Naive thymus-derived CD4-positive, alpha-beta T cell (primary cell): ENCODE data around the gene ZNF787. TPM values are rescaled to one million over a fixed set of nuclear protein-coding genes. Genes with fewer than 3 reads are reported as not detected.
A peak's percentile ranks its signal among the peaks of the same experiment; 100 is the strongest.
"Not testable (repeated sequence)": the region's sequence is repeated elsewhere in the genome, so short reads cannot be mapped to it uniquely, and the experiment has no call there.

Experiments used
- ATAC-seq: fragments of 150-1000 bp; cut with Tn5 transposase; 2 replicates; pipeline ENCODE4 v1.10.0; 2021; ENCODE audit warnings: mild to moderate bottlenecking, moderate library complexity
- CTCF ChIA-PET: fragments of 350-600 bp; sonication (Branson Sonifier 250); formaldehyde crosslinking; loops from one replicate; lab custom pipeline; 2021; ENCODE audit warnings: antibody characterized with exemption; lab: Charles Lee
- POLR2A ChIA-PET: fragments of 350-600 bp; sonication (Branson Sonifier 250); formaldehyde crosslinking; loops from one replicate; lab custom pipeline; 2021; ENCODE audit warnings: antibody characterized with exemption, inconsistent platforms; lab: Charles Lee
- DNase-seq, 9 donors: peaks; one replicate each; pipeline versions ENCODE4 v3.0.0 to v3.0.0-alpha.2; 2020 to 2022; ENCODE audit warnings: mixed read lengths in 1 of 9
- H3K27ac ChIP-seq: one replicate; pipeline ENCODE4 v1.7.0; 2013; ENCODE audit warnings: mild to moderate bottlenecking, low read depth, low read length, moderate library complexity
- H3K27me3 ChIP-seq, 2 donors: one replicate each; pipeline ENCODE4 v1.7.0; 2013; ENCODE audit warnings: low read length in 2 of 2, mild to moderate bottlenecking in 2 of 2, moderate library complexity in 2 of 2; ENCODE audit not compliant: control insufficient read depth in 2 of 2, insufficient read depth in 2 of 2
- H3K36me3 ChIP-seq, 3 experiments: 1 replicate in 2 of 3; 2 replicates in 1 of 3; pipeline ENCODE4 v1.7.0; 2013; ENCODE audit warnings: low read length in 3 of 3, mild to moderate bottlenecking in 3 of 3, moderate library complexity in 1 of 3; ENCODE audit not compliant: insufficient read depth in 3 of 3, control insufficient read depth in 2 of 3
- H3K4me1 ChIP-seq, 2 donors: one replicate each; pipeline ENCODE4 v1.7.0; 2013; ENCODE audit warnings: low read length in 2 of 2, mild to moderate bottlenecking in 2 of 2, moderate library complexity in 1 of 2; ENCODE audit not compliant: control insufficient read depth in 2 of 2, insufficient read depth in 2 of 2
- H3K4me3 ChIP-seq: 2 replicates; pipeline ENCODE4 v1.7.0; 2013; ENCODE audit warnings: mild to moderate bottlenecking, low read length
- H3K9me3 ChIP-seq, 3 experiments: 1 replicate in 2 of 3; 2 replicates in 1 of 3; pipeline ENCODE4 v1.7.0; 2013; ENCODE audit warnings: low read length in 3 of 3; ENCODE audit not compliant: control insufficient read depth in 2 of 3
- H3K27ac Mint-ChIP-seq, 9 donors: one replicate each; pipeline ENCODE4 v1.8.0; 2020 to 2022; ENCODE audit warnings: mixed read lengths in 9 of 9, mild to moderate bottlenecking in 8 of 9, moderate library complexity in 5 of 9, inconsistent platforms in 2 of 9
- H3K27me3 Mint-ChIP-seq, 5 donors: one replicate each; pipeline ENCODE4 v1.8.0; 2021 to 2022; ENCODE audit warnings: mixed read lengths in 5 of 5, mild to moderate bottlenecking in 1 of 5
- H3K36me3 Mint-ChIP-seq, 5 donors: one replicate each; pipeline ENCODE4 v1.8.0; 2020 to 2022; ENCODE audit warnings: mixed read lengths in 5 of 5, mild to moderate bottlenecking in 3 of 5, inconsistent platforms in 1 of 5
- H3K4me1 Mint-ChIP-seq, 7 donors: one replicate each; pipeline ENCODE4 v1.8.0; 2020 to 2022; ENCODE audit warnings: mixed read lengths in 7 of 7, mild to moderate bottlenecking in 3 of 7, inconsistent platforms in 1 of 7
- H3K4me3 Mint-ChIP-seq, 10 donors: one replicate each; pipeline ENCODE4 v1.8.0; 2020 to 2022; ENCODE audit warnings: mild to moderate bottlenecking in 10 of 10, mixed read lengths in 10 of 10, moderate library complexity in 6 of 10, inconsistent platforms in 2 of 10
- H3K9me3 Mint-ChIP-seq, 11 donors: one replicate each; pipeline ENCODE4 v1.8.0; 2020 to 2022; ENCODE audit warnings: mixed read lengths in 11 of 11, mild to moderate bottlenecking in 4 of 11, inconsistent platforms in 1 of 11, moderate library complexity in 1 of 11
- intact Hi-C, 2 donors: fragments of 100-400 bp; cut with micrococcal nuclease; formaldehyde crosslinking; loops; one replicate each; pipeline ENCODE4 v1.15.1; 2023
- polyA plus RNA-seq, 2 donors: library from polyadenylated mRNA; unstranded; fragments of 300-500 nt; fragmentation: Illumina TruSeq; gene quantifications; one replicate each; pipeline ENCODE4 v1.2.3, GENCODE V29; 2021
- total RNA-seq, 6 experiments: library from RNA in 5 of 6; stranded (reverse) in 5 of 6; gene quantifications; 1 replicate in 5 of 6; 2 replicates in 1 of 6; pipeline ENCODE4 v1.2.3 and lab custom pipeline; 2021 to 2026

ZNF787 gene
- total and polyA plus RNA-seq, 7 experiments from 2014 or later = 1.5 to 41.2 (median 32.2) TPM

DNA sequence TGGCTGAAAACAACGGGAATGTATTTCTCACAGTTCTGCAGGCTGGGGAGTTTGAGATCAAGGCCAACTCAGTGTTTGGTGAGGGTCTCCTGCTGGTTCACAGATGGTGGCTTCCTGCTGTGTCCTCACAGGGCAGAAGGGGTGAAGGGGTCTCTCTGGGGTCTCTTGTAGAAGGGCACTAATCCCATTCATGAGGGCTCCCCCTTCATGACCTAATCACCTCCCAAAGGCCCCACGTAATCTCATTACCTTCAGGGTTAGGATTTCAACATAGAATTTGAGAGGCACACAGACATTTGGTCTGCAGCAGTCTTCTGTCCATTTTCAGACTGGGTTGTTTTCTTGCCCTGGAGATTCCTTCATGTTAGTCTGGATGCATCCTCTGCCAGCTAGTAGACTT lies 31.5 kb upstream of the ZNF787 start:
- CTCF ChIA-PET = no interaction called here
- no peaks in the 10 kb centered on the region for H3K9me3 ChIP-seq
- H3K36me3 ChIP-seq = peaks cover 0 to 61% (median 0%) of the 10 kb centered on the region in 3 experiments
- no peaks in the 10 kb centered on the region for H3K27me3 ChIP-seq
- DNase-seq (no peak), ATAC-seq (no peak)
- Mint-ChIP-seq H3K4me3 (peak overlapping the region in 1 of 10 donors; percentile 26), H3K27ac (peak overlapping the region in 5 of 9 donors; percentile 6 to 85 (median 72)), H3K36me3 (peaks cover 0 to 57% (median 16%) of the 10 kb centered on the region in 5 donors), H3K4me1 (peaks cover 7 to 28% (median 22%) of the 10 kb centered on the region in 7 donors), H3K27me3 (no peaks in the 10 kb centered on the region), H3K9me3 (no peaks in the 10 kb centered on the region)
- H3K4me3 ChIP-seq = no peak overlapping the region
- intact Hi-C loops = no loop called here
- no peaks in the 10 kb centered on the region for H3K4me1 ChIP-seq
- peak overlapping the region; percentile 29 for H3K27ac ChIP-seq
- POLR2A ChIA-PET = no interaction called here

GRCh38 chr19:56150358-56150757 lies 29.3 kb upstream of the ZNF787 start:
- ATAC-seq = no peak
- CTCF ChIA-PET = no interaction called here
- peaks cover 0 to 51% (median 0%) of the 10 kb centered on the region in 3 experiments for H3K36me3 ChIP-seq
- H3K27ac ChIP-seq = no peak overlapping the region
- H3K27me3 Mint-ChIP-seq = no peaks in the 10 kb centered on the region
- no peak for DNase-seq
- no peaks in the 10 kb centered on the region for H3K9me3 ChIP-seq
- no peaks in the 10 kb centered on the region for H3K4me1 ChIP-seq
- peaks cover 0 to 34% (median 13%) of the 10 kb centered on the region in 5 donors for H3K36me3 Mint-ChIP-seq
- H3K9me3 Mint-ChIP-seq = no peaks in the 10 kb centered on the region
- no peak overlapping the region for H3K4me3 ChIP-seq
- peaks cover 7 to 28% (median 22%) of the 10 kb centered on the region in 7 donors for H3K4me1 Mint-ChIP-seq
- H3K4me3 Mint-ChIP-seq = no peak overlapping the region
- no peak overlapping the region for H3K27ac Mint-ChIP-seq
- no peaks in the 10 kb centered on the region for H3K27me3 ChIP-seq
- POLR2A ChIA-PET = no interaction called here
- intact Hi-C loops = no loop called here

DNA sequence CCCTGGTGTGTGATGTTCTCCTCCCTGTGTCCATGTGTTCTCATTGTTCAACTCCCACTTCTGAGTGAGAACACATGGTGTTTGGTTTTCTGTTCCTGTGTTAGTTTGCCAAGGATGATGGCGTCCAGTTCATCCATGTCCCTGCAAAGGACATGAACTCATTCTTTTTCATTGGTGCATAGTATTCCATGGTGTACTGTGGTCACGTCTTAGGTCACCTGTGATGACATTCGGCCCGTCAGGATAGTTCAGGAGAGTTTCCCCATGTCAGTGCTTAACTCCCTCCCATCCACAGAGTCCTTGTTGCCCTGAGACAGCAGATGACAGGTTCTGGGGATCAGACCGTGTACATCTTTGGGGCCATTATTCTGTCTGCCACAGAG lies 28.6 kb upstream of the ZNF787 start:
- no peaks in the 10 kb centered on the region for H3K9me3 Mint-ChIP-seq
- H3K9me3 ChIP-seq = no peaks in the 10 kb centered on the region
- ATAC-seq = no peak
- ChIA-PET POLR2A (no interaction called here), CTCF (no interaction called here)
- no peak overlapping the region for H3K27ac Mint-ChIP-seq
- no peak for DNase-seq
- no peak overlapping the region for H3K4me3 ChIP-seq
- no peak overlapping the region for H3K4me3 Mint-ChIP-seq
- no peak overlapping the region for H3K27ac ChIP-seq
- peaks cover 0 to 31% (median 13%) of the 10 kb centered on the region in 5 donors for H3K36me3 Mint-ChIP-seq
- no peaks in the 10 kb centered on the region for H3K27me3 ChIP-seq
- intact Hi-C loops = loop anchor here in 1 of 2 donors (10.0 kb wide), 1 partner anchor 895 kb away; the partner anchor contains the start of gene PPP6R1
- no peaks in the 10 kb centered on the region for H3K4me1 ChIP-seq
- H3K36me3 ChIP-seq = peaks cover 0 to 44% (median 0%) of the 10 kb centered on the region in 3 experiments
- no peaks in the 10 kb centered on the region for H3K27me3 Mint-ChIP-seq
- H3K4me1 Mint-ChIP-seq = peaks cover 7 to 28% (median 25%) of the 10 kb centered on the region in 7 donors

DNA sequence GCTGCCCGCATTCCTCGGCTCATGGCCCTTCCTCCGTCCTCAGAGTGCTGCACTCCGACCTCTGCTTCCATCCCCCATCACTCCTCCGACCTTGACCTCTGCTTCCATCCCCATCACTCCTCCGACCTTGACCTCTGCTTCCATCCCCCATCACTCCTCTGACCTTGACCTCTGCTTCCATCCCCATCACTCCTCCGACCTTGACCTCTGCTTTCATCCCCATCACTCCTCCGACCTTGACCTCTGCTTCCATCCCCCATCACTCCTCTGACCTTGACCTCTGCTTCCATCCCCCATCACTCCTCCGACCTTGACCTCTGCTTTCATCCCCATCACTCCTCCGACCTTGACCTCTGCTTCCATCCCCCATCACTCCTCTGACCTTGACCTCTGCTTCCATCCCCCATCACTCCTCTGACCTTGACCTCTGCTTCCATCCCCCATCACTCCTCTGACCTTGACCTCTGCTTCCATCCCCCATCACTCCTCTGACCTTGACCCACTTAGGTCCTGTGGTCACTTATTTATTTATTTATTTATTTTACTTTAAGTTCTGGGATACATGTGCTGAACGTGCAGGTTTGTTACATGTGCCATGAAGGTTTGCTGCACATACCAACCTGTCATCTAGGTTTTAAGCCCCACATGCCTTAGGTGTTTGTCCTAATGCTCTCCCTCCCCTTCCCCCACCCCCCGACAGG lies 28.0 kb upstream of the ZNF787 start:
- H3K27ac ChIP-seq, H3K9me3 Mint-ChIP-seq, H3K4me3 ChIP-seq, POLR2A ChIA-PET, ATAC-seq, H3K4me1 ChIP-seq, H3K27ac Mint-ChIP-seq, CTCF ChIA-PET, H3K9me3 ChIP-seq, DNase-seq, H3K4me3 Mint-ChIP-seq, H3K27me3 ChIP-seq, H3K27me3 Mint-ChIP-seq: not testable (repeated sequence)
- Mint-ChIP-seq H3K4me1 (peaks cover 10 to 33% (median 30%) of the 10 kb centered on the region in 7 donors), H3K36me3 (peaks cover 0 to 31% (median 13%) of the 10 kb centered on the region in 5 donors)
- intact Hi-C loops = loop anchor here in 1 of 2 donors (10.0 kb wide), 1 partner anchor 894 kb away; the partner anchor contains the start of gene PPP6R1
- H3K36me3 ChIP-seq = peaks cover 0 to 42% (median 0%) of the 10 kb centered on the region in 3 experiments

GRCh38 chr19:56148096-56148495 lies 27.0 kb upstream of the ZNF787 start:
- H3K36me3 Mint-ChIP-seq = peaks cover 0 to 26% (median 13%) of the 10 kb centered on the region in 5 donors
- no peak for ATAC-seq
- H3K9me3 ChIP-seq = no peaks in the 10 kb centered on the region
- H3K4me1 ChIP-seq = no peaks in the 10 kb centered on the region
- intact Hi-C loops = loop anchor here in 1 of 2 donors (10.0 kb wide), 1 partner anchor 893 kb away; the partner anchor contains the start of gene PPP6R1
- no peak overlapping the region for H3K4me3 ChIP-seq
- CTCF ChIA-PET = no interaction called here
- H3K27me3 Mint-ChIP-seq = no peaks in the 10 kb centered on the region
- peaks cover 14 to 33% (median 28%) of the 10 kb centered on the region in 7 donors for H3K4me1 Mint-ChIP-seq
- no peaks in the 10 kb centered on the region for H3K27me3 ChIP-seq
- H3K27ac ChIP-seq = no peak overlapping the region
- POLR2A ChIA-PET = no interaction called here
- H3K27ac Mint-ChIP-seq = no peak overlapping the region
- peak overlapping the region in 1 of 10 donors; percentile 41 for H3K4me3 Mint-ChIP-seq
- peaks cover 0 to 37% (median 0%) of the 10 kb centered on the region in 3 experiments for H3K36me3 ChIP-seq
- H3K9me3 Mint-ChIP-seq = no peaks in the 10 kb centered on the region
- DNase-seq = no peak

- Histone ChIP-seq H3K9me3 (no peaks in the 10 kb centered on the region), H3K27ac (no peak overlapping the region), H3K4me1 (peaks cover 0 to 7% of the 10 kb centered on the region in 2 donors), H3K36me3 (peaks cover 0 to 37% (median 0%) of the 10 kb centered on the region in 3 experiments), H3K4me3 (no peak overlapping the region), H3K27me3 (no peaks in the 10 kb centered on the region)
- CTCF ChIA-PET = no interaction called here
- POLR2A ChIA-PET = no interaction called here
- DNase-seq (no peak), ATAC-seq (no peak)
- intact Hi-C loops = loop anchor here in 1 of 2 donors (10.0 kb wide), 1 partner anchor 893 kb away; the partner anchor contains the start of gene PPP6R1
- no peak overlapping the region for H3K4me3 Mint-ChIP-seq
- no peaks in the 10 kb centered on the region for H3K9me3 Mint-ChIP-seq
- peaks cover 15 to 33% (median 27%) of the 10 kb centered on the region in 7 donors for H3K4me1 Mint-ChIP-seq
- H3K27me3 Mint-ChIP-seq = no peaks in the 10 kb centered on the region
- H3K36me3 Mint-ChIP-seq = peaks cover 0 to 23% (median 13%) of the 10 kb centered on the region in 5 donors
- H3K27ac Mint-ChIP-seq = no peak overlapping the region
Measured at GRCh38 chr19:56147307-56147706, 26.2 kb upstream of the ZNF787 start.
